Neural cell (in vitro differentiated cells): ENCODE measurements around the gene HAND1.

Source experiments
- EP300 ChIP-seq: fragments of 450-650 bp; conservative IDR thresholded peaks from 2 replicates; pipeline ENCODE4 v1.6.1; 2014; ENCODE audit warnings: antibody characterized with exemption, mild to moderate bottlenecking, moderate library complexity; ENCODE audit not compliant: poor library complexity, severe bottlenecking
- TAF1 ChIP-seq: IDR thresholded peaks from 2 replicates; pipeline ENCODE4 v1.6.1; 2012; ENCODE audit warnings: low read depth
- TF ChIP-seq, protein P1 (sequence below): fragments of 450-650 bp; IDR thresholded peaks from 2 replicates; pipeline ENCODE4 v1.5.1; 2014; ENCODE audit warnings: antibody characterized with exemption, mild to moderate bottlenecking, moderate library complexity; ENCODE audit not compliant: poor library complexity, severe bottlenecking

DNA sequence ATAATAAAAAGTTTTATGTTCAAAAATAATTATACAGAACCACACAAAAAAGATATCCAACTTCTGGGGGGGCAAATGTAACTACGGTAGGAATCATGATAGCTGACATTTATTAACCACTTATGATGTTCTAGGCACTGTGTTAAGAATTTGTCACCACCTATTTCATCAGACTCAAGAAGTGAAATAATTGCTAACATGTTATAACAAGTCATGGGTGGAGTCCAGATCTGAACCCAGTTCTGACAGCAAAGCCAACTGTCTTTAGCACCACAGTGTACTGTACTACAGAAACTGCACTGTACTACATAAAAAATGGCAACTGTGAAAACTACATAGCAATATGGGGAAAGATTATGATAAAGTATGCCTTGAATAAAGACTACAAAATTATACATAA is 35.2 kb downstream of the HAND1 start:
- TF ChIP-seq EP300 (no peak), TAF1 (no peak)
- TF ChIP-seq, protein P1, sequence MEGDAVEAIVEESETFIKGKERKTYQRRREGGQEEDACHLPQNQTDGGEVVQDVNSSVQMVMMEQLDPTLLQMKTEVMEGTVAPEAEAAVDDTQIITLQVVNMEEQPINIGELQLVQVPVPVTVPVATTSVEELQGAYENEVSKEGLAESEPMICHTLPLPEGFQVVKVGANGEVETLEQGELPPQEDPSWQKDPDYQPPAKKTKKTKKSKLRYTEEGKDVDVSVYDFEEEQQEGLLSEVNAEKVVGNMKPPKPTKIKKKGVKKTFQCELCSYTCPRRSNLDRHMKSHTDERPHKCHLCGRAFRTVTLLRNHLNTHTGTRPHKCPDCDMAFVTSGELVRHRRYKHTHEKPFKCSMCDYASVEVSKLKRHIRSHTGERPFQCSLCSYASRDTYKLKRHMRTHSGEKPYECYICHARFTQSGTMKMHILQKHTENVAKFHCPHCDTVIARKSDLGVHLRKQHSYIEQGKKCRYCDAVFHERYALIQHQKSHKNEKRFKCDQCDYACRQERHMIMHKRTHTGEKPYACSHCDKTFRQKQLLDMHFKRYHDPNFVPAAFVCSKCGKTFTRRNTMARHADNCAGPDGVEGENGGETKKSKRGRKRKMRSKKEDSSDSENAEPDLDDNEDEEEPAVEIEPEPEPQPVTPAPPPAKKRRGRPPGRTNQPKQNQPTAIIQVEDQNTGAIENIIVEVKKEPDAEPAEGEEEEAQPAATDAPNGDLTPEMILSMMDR: no peak
